Activated CD8-positive, alpha-beta memory T cell treated with anti-CD3 and anti-CD28 coated beads for 4 hours (primary cell): Measurements from ENCODE around the gene HOXD12.

Source experiments
- DNase-seq, 2 donors: peaks; one replicate each; pipeline ENCODE4 v3.0.0-alpha.2; 2020; ENCODE audit warnings: low read depth in 2 of 2

HOXD12 gene

GRCh38 chr2:176099728-176100546, at the start of gene HOXD12:
Gene HOXD12 (plus strand): TSS chr2:176099795. CDS start chr2:176099802, 7 bp downstream.
- no peak for DNase-seq

- DNase-seq, result no peak
These were observed 43.2 kb upstream of the HOXD12 start for GRCh38 chr2:176056406-176056805.

- no peak for DNase-seq
These were observed 35.6 kb upstream of the HOXD12 start for GRCh38 chr2:176063958-176064357.

GRCh38 chr2:176066645-176067588, 32.7 kb upstream of the HOXD12 start:
- DNase-seq, result no peak

- no peak for DNase-seq
These were observed 31.8 kb upstream of the HOXD12 start for GRCh38 chr2:176067589-176068418.

GRCh38 chr2:176068419-176068832, 31.2 kb upstream of the HOXD12 start:
- no peak for DNase-seq

GRCh38 chr2:176071330-176072291, 28.0 kb upstream of the HOXD12 start:
- no peak for DNase-seq

- no peak for DNase-seq
These were observed 27.3 kb upstream of the HOXD12 start for GRCh38 chr2:176072292-176072669.

GRCh38 chr2:176072951-176073904, 26.4 kb upstream of the HOXD12 start:
- DNase-seq, result no peak

- no peak for DNase-seq
These were observed 24.6 kb upstream of the HOXD12 start for GRCh38 chr2:176074919-176075425.

- DNase-seq, result no peak
These were observed 24.1 kb upstream of the HOXD12 start for GRCh38 chr2:176075481-176075880.

- no peak for DNase-seq
These were observed 23.5 kb upstream of the HOXD12 start for GRCh38 chr2:176076063-176076462.

GRCh38 chr2:176076796-176077195, 22.8 kb upstream of the HOXD12 start:
- DNase-seq, result no peak

- no peak for DNase-seq
These were observed 20.9 kb upstream of the HOXD12 start for GRCh38 chr2:176078541-176079284.

- no peak for DNase-seq
These were observed 20.2 kb upstream of the HOXD12 start for GRCh38 chr2:176079285-176079830.

GRCh38 chr2:176079831-176080539, 19.6 kb upstream of the HOXD12 start:
- DNase-seq, result no peak

GRCh38 chr2:176080540-176081375, 18.8 kb upstream of the HOXD12 start:
- DNase-seq, result no peak
